Activated T-cell treated with anti-CD3 and anti-CD28 coated beads, Interleukin-2, amount 50 U/mL, for 24 hours (primary cell): ENCODE measurements around the gene PTPRM.

Source experiments
- DNase-seq: peaks from one replicate; pipeline ENCODE4 v3.0.0-alpha.2; 2020
- H3K27ac Mint-ChIP-seq: 2 replicates; pipeline ENCODE4 v1.8.0; 2020; ENCODE audit warnings: mild to moderate bottlenecking, mixed read lengths
- H3K27me3 Mint-ChIP-seq: 2 replicates; pipeline ENCODE4 v1.8.0; 2020; ENCODE audit warnings: mixed read lengths
- H3K36me3 Mint-ChIP-seq: 2 replicates; pipeline ENCODE4 v1.8.0; 2020; ENCODE audit warnings: low read depth, mixed read lengths
- H3K4me1 Mint-ChIP-seq: 2 replicates; pipeline ENCODE4 v1.8.0; 2020; ENCODE audit warnings: low read depth, mixed read lengths
- H3K4me3 Mint-ChIP-seq: 2 replicates; pipeline ENCODE4 v1.8.0; 2020; ENCODE audit warnings: mild to moderate bottlenecking, moderate library complexity, mixed read lengths
- H3K9me3 Mint-ChIP-seq: 2 replicates; pipeline ENCODE4 v1.8.0; 2020; ENCODE audit warnings: mixed read lengths

The PTPRM gene

GRCh38 chr18:7890075-7890474 lies 323.0 kb downstream of the PTPRM start:
- Mint-ChIP-seq H3K9me3 (peaks cover 2% of the 10 kb centered on the region), H3K27ac (no peak overlapping the region), H3K4me3 (no peak overlapping the region), H3K4me1 (no peaks in the 10 kb centered on the region), H3K36me3 (no peaks in the 10 kb centered on the region), H3K27me3 (no peaks in the 10 kb centered on the region)
- DNase-seq: no peak

GRCh38 chr18:7892556-7892955 lies 325.4 kb downstream of the PTPRM start:
- Mint-ChIP-seq H3K27ac (no peak overlapping the region), H3K27me3 (no peaks in the 10 kb centered on the region), H3K4me1 (no peaks in the 10 kb centered on the region), H3K36me3 (no peaks in the 10 kb centered on the region), H3K4me3 (no peak overlapping the region), H3K9me3 (peaks cover 2% of the 10 kb centered on the region)
- no peak for DNase-seq

- Mint-ChIP-seq H3K9me3 (peaks cover 2% of the 10 kb centered on the region), H3K36me3 (no peaks in the 10 kb centered on the region), H3K4me1 (no peaks in the 10 kb centered on the region), H3K27ac (no peak overlapping the region), H3K27me3 (no peaks in the 10 kb centered on the region), H3K4me3 (no peak overlapping the region)
- no peak for DNase-seq
Measured at GRCh38 chr18:7894592-7894991, 327.5 kb downstream of the PTPRM start.

GRCh38 chr18:7895346-7895745 lies 328.2 kb downstream of the PTPRM start:
- no peaks in the 10 kb centered on the region for H3K4me1 Mint-ChIP-seq
- DNase-seq: no peak
- peaks cover under 1% of the 10 kb centered on the region for H3K9me3 Mint-ChIP-seq
- no peak overlapping the region for H3K4me3 Mint-ChIP-seq
- H3K27ac Mint-ChIP-seq: no peak overlapping the region
- no peaks in the 10 kb centered on the region for H3K27me3 Mint-ChIP-seq
- no peaks in the 10 kb centered on the region for H3K36me3 Mint-ChIP-seq

GRCh38 chr18:7896161-7896560 lies 329.0 kb downstream of the PTPRM start:
- H3K4me3 Mint-ChIP-seq: no peak overlapping the region
- H3K4me1 Mint-ChIP-seq: no peaks in the 10 kb centered on the region
- no peaks in the 10 kb centered on the region for H3K9me3 Mint-ChIP-seq
- no peaks in the 10 kb centered on the region for H3K27me3 Mint-ChIP-seq
- H3K36me3 Mint-ChIP-seq: no peaks in the 10 kb centered on the region
- DNase-seq: no peak
- no peak overlapping the region for H3K27ac Mint-ChIP-seq

- Mint-ChIP-seq H3K4me1 (no peaks in the 10 kb centered on the region), H3K9me3 (no peaks in the 10 kb centered on the region), H3K4me3 (no peak overlapping the region), H3K27ac (no peak overlapping the region), H3K36me3 (no peaks in the 10 kb centered on the region), H3K27me3 (no peaks in the 10 kb centered on the region)
- DNase-seq: no peak
Measured at GRCh38 chr18:7896805-7897518, 329.8 kb downstream of the PTPRM start.

- H3K4me1 Mint-ChIP-seq: no peaks in the 10 kb centered on the region
- H3K4me3 Mint-ChIP-seq: no peak overlapping the region
- H3K9me3 Mint-ChIP-seq: no peaks in the 10 kb centered on the region
- no peaks in the 10 kb centered on the region for H3K36me3 Mint-ChIP-seq
- DNase-seq: no peak
- no peak overlapping the region for H3K27ac Mint-ChIP-seq
- no peaks in the 10 kb centered on the region for H3K27me3 Mint-ChIP-seq
Measured at GRCh38 chr18:7898181-7898580, 331.1 kb downstream of the PTPRM start.

- Mint-ChIP-seq H3K9me3 (no peaks in the 10 kb centered on the region), H3K36me3 (no peaks in the 10 kb centered on the region), H3K4me3 (no peak overlapping the region), H3K27ac (no peak overlapping the region), H3K27me3 (no peaks in the 10 kb centered on the region), H3K4me1 (no peaks in the 10 kb centered on the region)
- no peak for DNase-seq
Measured at GRCh38 chr18:7899078-7899477, 332.0 kb downstream of the PTPRM start.

GRCh38 chr18:7900091-7900490 lies 333.0 kb downstream of the PTPRM start:
- no peak overlapping the region for H3K4me3 Mint-ChIP-seq
- H3K27me3 Mint-ChIP-seq: no peaks in the 10 kb centered on the region
- H3K36me3 Mint-ChIP-seq: no peaks in the 10 kb centered on the region
- no peak for DNase-seq
- H3K4me1 Mint-ChIP-seq: no peaks in the 10 kb centered on the region
- H3K9me3 Mint-ChIP-seq: no peaks in the 10 kb centered on the region
- no peak overlapping the region for H3K27ac Mint-ChIP-seq

GRCh38 chr18:7901657-7902056 lies 334.5 kb downstream of the PTPRM start:
- Mint-ChIP-seq H3K4me3 (no peak overlapping the region), H3K27me3 (no peaks in the 10 kb centered on the region), H3K27ac (no peak overlapping the region), H3K4me1 (no peaks in the 10 kb centered on the region), H3K36me3 (no peaks in the 10 kb centered on the region), H3K9me3 (peaks cover 6% of the 10 kb centered on the region)
- no peak for DNase-seq

GRCh38 chr18:7902399-7902839 lies 335.3 kb downstream of the PTPRM start:
- no peak overlapping the region for H3K27ac Mint-ChIP-seq
- no peaks in the 10 kb centered on the region for H3K4me1 Mint-ChIP-seq
- no peak for DNase-seq
- H3K4me3 Mint-ChIP-seq: no peak overlapping the region
- H3K36me3 Mint-ChIP-seq: no peaks in the 10 kb centered on the region
- H3K27me3 Mint-ChIP-seq: no peaks in the 10 kb centered on the region
- H3K9me3 Mint-ChIP-seq: peaks cover 6% of the 10 kb centered on the region

GRCh38 chr18:7904529-7904928 lies 337.4 kb downstream of the PTPRM start:
- DNase-seq: no peak
- no peak overlapping the region for H3K27ac Mint-ChIP-seq
- no peaks in the 10 kb centered on the region for H3K27me3 Mint-ChIP-seq
- no peaks in the 10 kb centered on the region for H3K36me3 Mint-ChIP-seq
- H3K4me1 Mint-ChIP-seq: no peaks in the 10 kb centered on the region
- H3K4me3 Mint-ChIP-seq: no peak overlapping the region
- peaks cover 6% of the 10 kb centered on the region for H3K9me3 Mint-ChIP-seq

- H3K4me3 Mint-ChIP-seq: no peak overlapping the region
- no peak overlapping the region for H3K27ac Mint-ChIP-seq
- H3K9me3 Mint-ChIP-seq: peaks cover 6% of the 10 kb centered on the region
- H3K4me1 Mint-ChIP-seq: no peaks in the 10 kb centered on the region
- no peaks in the 10 kb centered on the region for H3K36me3 Mint-ChIP-seq
- H3K27me3 Mint-ChIP-seq: no peaks in the 10 kb centered on the region
- no peak for DNase-seq
Measured at GRCh38 chr18:7908681-7909299, 341.7 kb downstream of the PTPRM start.

- no peak for DNase-seq
- Mint-ChIP-seq H3K9me3 (no peaks in the 10 kb centered on the region), H3K4me3 (no peak overlapping the region), H3K36me3 (no peaks in the 10 kb centered on the region), H3K27me3 (no peaks in the 10 kb centered on the region), H3K4me1 (no peaks in the 10 kb centered on the region), H3K27ac (no peak overlapping the region)
Measured at GRCh38 chr18:7914834-7915670, 347.9 kb downstream of the PTPRM start.

GRCh38 chr18:7918701-7919100 lies 351.6 kb downstream of the PTPRM start:
- H3K4me1 Mint-ChIP-seq: no peaks in the 10 kb centered on the region
- H3K27me3 Mint-ChIP-seq: no peaks in the 10 kb centered on the region
- H3K4me3 Mint-ChIP-seq: no peak overlapping the region
- no peak overlapping the region for H3K27ac Mint-ChIP-seq
- H3K36me3 Mint-ChIP-seq: no peaks in the 10 kb centered on the region
- no peaks in the 10 kb centered on the region for H3K9me3 Mint-ChIP-seq
- no peak for DNase-seq
